ENCODE data around the gene FHOD1. TPM values are rescaled to one million over a fixed set of nuclear protein-coding genes. Genes with fewer than 3 reads are reported as not detected.
A peak's percentile ranks its signal among the peaks of the same experiment; 100 is the strongest.

The FHOD1 gene
- total RNA-seq, 6 experiments from 2014 or later: 46.3 to 55.9 (median 51.1) TPM

GRCh38 chr16:67264277-67264676 lies 17.0 kb upstream of the FHOD1 start:
- H3K36me3 Mint-ChIP-seq (ENCODE audit: low read depth): no peaks in the 10 kb centered on the region; the same call in 1 of the 2 replicates
- H3K4me1 Mint-ChIP-seq (ENCODE audit: low read depth): peaks cover 34% of the 10 kb centered on the region
- H3K27me3 Mint-ChIP-seq (ENCODE audit: insufficient read depth): peaks cover 6% of the 10 kb centered on the region
- DNase-seq: no peak
- no peak overlapping the region for H3K4me3 Mint-ChIP-seq
- H3K9me3 Mint-ChIP-seq: no peaks in the 10 kb centered on the region
- H3K27ac Mint-ChIP-seq: no peak overlapping the region
- TF ChIP-seq CTCF (IDR thresholded peaks at IDR 0.05): peak; percentile 42

- H3K9me3 Mint-ChIP-seq: no peaks in the 10 kb centered on the region
- peaks cover 24% of the 10 kb centered on the region for H3K4me1 Mint-ChIP-seq (ENCODE audit: low read depth)
Measured at GRCh38 chr16:67263201-67263600, 15.9 kb upstream of the FHOD1 start.

GRCh38 chr16:67260426-67261063 lies 13.3 kb upstream of the FHOD1 start:
- peaks cover 5% of the 10 kb centered on the region for H3K36me3 Mint-ChIP-seq (ENCODE audit: low read depth)
- peak; percentile 55 for DNase-seq
- no peak overlapping the region for H3K4me3 Mint-ChIP-seq
- no peaks in the 10 kb centered on the region for H3K9me3 Mint-ChIP-seq
- H3K27me3 Mint-ChIP-seq (ENCODE audit: insufficient read depth): peaks cover 6% of the 10 kb centered on the region
- H3K4me1 Mint-ChIP-seq (ENCODE audit: low read depth): peaks cover 24% of the 10 kb centered on the region
- peak overlapping the region; percentile 23; the same call in 1 of the 2 replicates for H3K27ac Mint-ChIP-seq
- peak; percentile 82 for TF ChIP-seq CTCF (IDR thresholded peaks at IDR 0.05)

More at GRCh38 chr16:67263201-67263600, 15.9 kb upstream of the FHOD1 start:
- Mint-ChIP-seq H3K27ac (no peak overlapping the region), H3K4me3 (no peak overlapping the region), H3K36me3 (ENCODE audit: low read depth) (no peaks in the 10 kb centered on the region; the same call in 1 of the 2 replicates), H3K27me3 (ENCODE audit: insufficient read depth) (peaks cover 6% of the 10 kb centered on the region)
- DNase-seq: no peak
- TF ChIP-seq CTCF (IDR thresholded peaks at IDR 0.05): no peak

- H3K27ac Mint-ChIP-seq: no peak overlapping the region
- no peak for DNase-seq
- peaks cover 4% of the 10 kb centered on the region for H3K27me3 Mint-ChIP-seq (ENCODE audit: insufficient read depth)
- peaks cover 5% of the 10 kb centered on the region for H3K36me3 Mint-ChIP-seq (ENCODE audit: low read depth)
- no peak overlapping the region for H3K4me3 Mint-ChIP-seq
- TF ChIP-seq CTCF (IDR thresholded peaks at IDR 0.05): no peak
- H3K9me3 Mint-ChIP-seq: no peaks in the 10 kb centered on the region
- peaks cover 24% of the 10 kb centered on the region for H3K4me1 Mint-ChIP-seq (ENCODE audit: low read depth)
Measured at GRCh38 chr16:67259705-67260104, 12.4 kb upstream of the FHOD1 start.

GRCh38 chr16:67258161-67258835 lies 11.0 kb upstream of the FHOD1 start:
- Mint-ChIP-seq H3K4me3 (no peak overlapping the region), H3K27me3 (ENCODE audit: insufficient read depth) (peaks cover 3% of the 10 kb centered on the region), H3K4me1 (ENCODE audit: low read depth) (peaks cover 24% of the 10 kb centered on the region), H3K36me3 (ENCODE audit: low read depth) (peaks cover 5% of the 10 kb centered on the region), H3K9me3 (no peaks in the 10 kb centered on the region), H3K27ac (no peak overlapping the region)
- no peak for DNase-seq
- no peak for TF ChIP-seq CTCF (IDR thresholded peaks at IDR 0.05)
